ENCODE data around the gene RNF220. TPM values are rescaled to one million over a fixed set of nuclear protein-coding genes. Genes with fewer than 3 reads are reported as not detected.

Gene RNF220
- total and polyA plus RNA-seq, 7 donors: 49.5 to 122 (median 82.8) TPM

DNA sequence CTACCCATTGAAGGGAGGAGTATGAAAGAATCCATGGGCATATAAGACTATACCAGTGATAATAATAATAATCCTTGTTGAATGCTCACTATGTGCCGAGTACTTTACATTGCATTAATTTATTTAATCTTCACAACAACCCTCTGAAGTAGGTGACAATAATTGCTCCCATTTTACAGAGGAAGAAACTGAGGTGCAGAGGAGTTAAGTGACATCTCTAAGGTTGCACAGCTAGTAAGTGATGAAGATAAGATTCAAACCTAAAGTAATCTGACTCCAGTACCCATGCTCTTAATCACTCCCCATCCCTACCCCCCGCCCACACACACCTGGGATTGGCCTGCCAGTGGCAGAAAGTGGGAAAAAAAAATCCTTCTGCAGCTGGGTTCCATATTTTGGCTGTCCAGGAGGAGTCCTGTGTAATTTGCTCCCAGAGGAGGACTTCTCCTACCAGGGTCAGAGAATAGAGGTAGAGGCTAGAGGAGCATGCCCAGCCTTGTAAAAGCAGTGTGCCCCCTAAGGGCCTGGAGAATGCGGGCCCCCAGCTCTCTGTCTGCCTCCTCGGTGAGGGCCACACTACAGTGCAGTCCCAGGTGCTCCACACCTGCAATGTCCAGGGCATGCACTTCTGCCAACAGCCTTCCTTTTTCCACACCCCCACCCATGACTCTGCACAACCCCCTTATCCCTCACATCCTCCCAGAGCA, 211.4 kb downstream of the RNF220 start:
- H3K9me3 ChIP-seq: no peaks in the 10 kb centered on the region
- DNase-seq: no peak
- TF ChIP-seq, protein P1, sequence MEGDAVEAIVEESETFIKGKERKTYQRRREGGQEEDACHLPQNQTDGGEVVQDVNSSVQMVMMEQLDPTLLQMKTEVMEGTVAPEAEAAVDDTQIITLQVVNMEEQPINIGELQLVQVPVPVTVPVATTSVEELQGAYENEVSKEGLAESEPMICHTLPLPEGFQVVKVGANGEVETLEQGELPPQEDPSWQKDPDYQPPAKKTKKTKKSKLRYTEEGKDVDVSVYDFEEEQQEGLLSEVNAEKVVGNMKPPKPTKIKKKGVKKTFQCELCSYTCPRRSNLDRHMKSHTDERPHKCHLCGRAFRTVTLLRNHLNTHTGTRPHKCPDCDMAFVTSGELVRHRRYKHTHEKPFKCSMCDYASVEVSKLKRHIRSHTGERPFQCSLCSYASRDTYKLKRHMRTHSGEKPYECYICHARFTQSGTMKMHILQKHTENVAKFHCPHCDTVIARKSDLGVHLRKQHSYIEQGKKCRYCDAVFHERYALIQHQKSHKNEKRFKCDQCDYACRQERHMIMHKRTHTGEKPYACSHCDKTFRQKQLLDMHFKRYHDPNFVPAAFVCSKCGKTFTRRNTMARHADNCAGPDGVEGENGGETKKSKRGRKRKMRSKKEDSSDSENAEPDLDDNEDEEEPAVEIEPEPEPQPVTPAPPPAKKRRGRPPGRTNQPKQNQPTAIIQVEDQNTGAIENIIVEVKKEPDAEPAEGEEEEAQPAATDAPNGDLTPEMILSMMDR (IDR thresholded peaks at IDR 0.05): no peak
- TF ChIP-seq POLR2A (IDR thresholded peaks at IDR 0.05) (no peak), EP300 (IDR thresholded peaks at IDR 0.05) (no peak), POLR2AphosphoS5 (IDR thresholded peaks at IDR 0.05) (no peak)
- intact Hi-C loops (cut with DNase I): loop anchor here (2.0 kb wide), 1 partner anchor 30 kb away; no protein-coding TSS in a partner anchor
- H3K36me3 ChIP-seq: no peaks in the 10 kb centered on the region
- H3K27ac ChIP-seq: no peak overlapping the region
- peaks cover 0 to 34% (median 18%) of the 10 kb centered on the region in 4 donors for H3K4me1 ChIP-seq
- peak overlapping the region in 3 of 4 donors; percentile 39 to 53 (median 53) for H3K4me3 ChIP-seq
- peaks cover 0 to 8% (median 0%) of the 10 kb centered on the region in 3 donors for H3K27me3 ChIP-seq
- WGBS, 2 donors: 61 to 80% methylated on average over 4 of the region's 4 CpGs

DNA sequence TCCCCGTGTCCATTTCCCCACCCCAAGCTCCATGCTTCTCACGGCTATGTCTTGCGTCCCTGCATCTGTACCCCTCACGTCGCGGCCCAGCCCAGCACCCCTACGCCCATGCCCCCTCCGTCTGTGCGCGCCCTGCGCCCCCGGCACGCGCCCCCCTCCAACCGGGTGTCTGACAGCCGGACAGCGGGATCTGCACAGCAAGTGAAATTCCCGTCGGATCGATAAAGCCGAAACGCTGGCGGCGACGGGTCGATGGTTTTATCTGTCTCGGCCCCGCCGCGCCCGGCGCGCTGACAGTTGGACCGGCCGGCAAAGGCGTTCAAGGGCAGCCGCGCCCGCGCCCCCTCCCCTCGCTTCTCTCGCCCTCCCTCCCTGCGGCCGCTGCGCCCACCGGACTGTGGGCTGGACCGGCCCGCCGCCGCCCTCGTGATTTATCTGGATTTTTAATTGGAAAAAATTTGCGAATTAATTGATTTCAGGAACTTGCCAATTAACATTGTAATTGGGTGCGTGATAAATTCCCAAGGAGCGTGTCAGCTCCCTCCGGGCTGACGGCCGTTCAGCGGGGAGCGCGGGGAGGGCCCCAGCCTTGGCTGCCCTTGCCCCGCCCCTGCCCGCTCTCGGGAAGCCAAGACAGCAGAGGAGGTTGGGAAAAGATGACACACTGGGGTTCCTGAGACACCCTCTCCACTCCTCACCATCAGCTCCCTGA, 212.1 kb downstream of the RNF220 start:
- peak overlapping the region in 3 of 4 donors; percentile 14 to 66 (median 45) for H3K27ac ChIP-seq
- TF ChIP-seq EP300 (IDR thresholded peaks at IDR 0.05): no peak
- TF ChIP-seq, protein P1 (IDR thresholded peaks at IDR 0.05): no peak
- TF ChIP-seq POLR2A (IDR thresholded peaks at IDR 0.05): no peak
- TF ChIP-seq POLR2AphosphoS5 (IDR thresholded peaks at IDR 0.05): no peak
- peak overlapping the region; percentile 21 to 53 (median 46) for H3K4me3 ChIP-seq
- peaks cover 0 to 8% (median 0%) of the 10 kb centered on the region in 3 donors for H3K27me3 ChIP-seq
- DNase-seq: peak; percentile 78
- intact Hi-C loops (cut with DNase I): loop anchor here (2.0 kb wide), 1 partner anchor 30 kb away; no protein-coding TSS in a partner anchor
- H3K9me3 ChIP-seq: no peaks in the 10 kb centered on the region
- 15 to 58% methylated on average over 63 of the region's 63 CpGs for WGBS, 2 donors
- H3K36me3 ChIP-seq: no peaks in the 10 kb centered on the region
- peaks cover 0 to 34% (median 18%) of the 10 kb centered on the region in 4 donors for H3K4me1 ChIP-seq

DNA sequence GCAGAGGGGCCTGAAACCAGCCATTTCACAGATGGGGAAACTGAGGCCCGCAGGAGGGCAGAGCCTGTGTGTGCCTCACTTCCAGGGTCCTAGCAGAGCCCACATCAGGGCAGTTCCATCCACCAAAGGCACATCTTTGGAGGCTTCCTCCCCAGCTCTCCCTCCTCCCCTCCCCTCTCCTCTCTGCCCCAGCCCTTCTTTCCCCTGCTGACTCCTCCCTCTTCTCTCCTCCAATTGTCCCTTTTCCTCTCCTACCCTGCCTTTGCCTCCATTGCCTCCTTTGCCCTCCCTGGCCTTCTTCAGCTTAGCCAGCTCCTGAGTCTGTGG, 212.6 kb downstream of the RNF220 start:
- TF ChIP-seq POLR2AphosphoS5 (IDR thresholded peaks at IDR 0.05) (no peak), POLR2A (IDR thresholded peaks at IDR 0.05) (no peak), EP300 (IDR thresholded peaks at IDR 0.05) (no peak)
- TF ChIP-seq, protein P1 (IDR thresholded peaks at IDR 0.05): no peak
- peak overlapping the region in 2 of 4 donors; percentile 45 to 66 for H3K27ac ChIP-seq
- H3K27me3 ChIP-seq: peaks cover 0 to 8% (median 0%) of the 10 kb centered on the region in 3 donors
- intact Hi-C loops (cut with DNase I): loop anchor here (2.0 kb wide), 1 partner anchor 29 kb away; no protein-coding TSS in a partner anchor
- DNase-seq: no peak
- no peaks in the 10 kb centered on the region for H3K36me3 ChIP-seq
- WGBS, 2 donors: 67 to 86% methylated on average over 1 of the region's 1 CpG
- H3K4me3 ChIP-seq: peak overlapping the region in 3 of 4 donors; percentile 39 to 53 (median 53)
- peaks cover 0 to 34% (median 18%) of the 10 kb centered on the region in 4 donors for H3K4me1 ChIP-seq
- H3K9me3 ChIP-seq: no peaks in the 10 kb centered on the region

DNA sequence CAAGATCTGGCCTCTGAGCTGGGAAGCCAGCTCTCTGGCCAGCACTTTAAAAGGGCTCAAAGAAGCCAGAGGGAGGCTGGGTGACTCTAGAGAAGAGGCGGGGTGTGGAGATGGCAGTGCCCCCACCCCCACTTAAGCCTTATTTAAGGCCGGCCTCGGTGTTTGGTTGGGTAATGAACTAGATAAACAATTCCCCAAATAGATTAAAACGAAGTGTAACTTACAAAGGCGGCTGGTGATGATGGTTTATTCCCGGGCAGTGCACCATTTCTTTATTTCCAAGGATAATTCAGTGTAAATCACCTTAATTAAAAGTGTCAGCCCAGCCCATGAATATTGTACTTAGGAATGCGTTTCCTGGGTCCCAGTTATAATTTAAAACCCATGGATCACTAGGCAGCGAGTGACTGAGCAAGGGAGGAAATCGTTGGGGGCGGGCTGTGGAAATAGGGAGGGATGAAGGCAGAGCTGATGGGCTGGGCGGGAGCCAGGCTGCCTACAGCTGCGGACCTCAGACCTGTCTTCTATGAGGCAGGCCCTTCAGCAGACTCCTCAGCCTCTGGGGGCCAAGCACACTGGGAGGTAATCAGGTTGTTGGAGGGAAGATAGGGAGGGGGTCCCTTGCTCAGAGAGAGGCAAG, 214.3 kb downstream of the RNF220 start:
- H3K27ac ChIP-seq: peak overlapping the region in 3 of 4 donors; percentile 12 to 66 (median 45)
- intact Hi-C loops (cut with DNase I): no loop called here
- WGBS, 2 donors: 75% methylated on average over 12 of the region's 12 CpGs
- no peak overlapping the region for H3K4me3 ChIP-seq
- peaks cover 0 to 8% (median 0%) of the 10 kb centered on the region in 3 donors for H3K27me3 ChIP-seq
- DNase-seq: no peak
- TF ChIP-seq POLR2AphosphoS5 (IDR thresholded peaks at IDR 0.05): no peak
- no peak for TF ChIP-seq POLR2A (IDR thresholded peaks at IDR 0.05)
- TF ChIP-seq, protein P1 (IDR thresholded peaks at IDR 0.05): no peak
- TF ChIP-seq EP300 (IDR thresholded peaks at IDR 0.05): no peak
- peaks cover 0 to 34% (median 18%) of the 10 kb centered on the region in 4 donors for H3K4me1 ChIP-seq
- no peaks in the 10 kb centered on the region for H3K36me3 ChIP-seq
- no peaks in the 10 kb centered on the region for H3K9me3 ChIP-seq
